Body of pancreas (tissue), 4 donors: ENCODE data around the gene GTF2IRD1.

Experiments
- CTCF ChIP-seq, 7 experiments: fragments of 450-650 bp in 4 of 7; fragments of 200-600 bp in 3 of 7; sonication (generic) in 3 of 7; IDR thresholded peaks; one replicate each; pipeline ENCODE4 v1.5.1; 2016 to 2019; ENCODE audit warnings: antibody characterized with exemption in 7 of 7
- POLR2A ChIP-seq, 3 donors: fragments of 450-650 bp; IDR thresholded peaks; one replicate each; pipeline ENCODE4 v1.6.1; 2016; ENCODE audit warnings: antibody characterized with exemption in 3 of 3, mild to moderate bottlenecking in 2 of 3

GRCh38 chr7:74461970-74462706 is 8.4 kb downstream of the GTF2IRD1 start:
- TF ChIP-seq CTCF (IDR thresholded peaks at IDR 0.05), result no peak
- TF ChIP-seq POLR2A (IDR thresholded peaks at IDR 0.05), result no peak
